GM06990 (cell line): ENCODE measurements around the gene PEX14.

Experiments
- DNase-seq: peaks from one replicate; pipeline ENCODE4 v3.0.0-alpha.2; 2011; ENCODE audit not compliant: insufficient read length; ENCODE audit errors: extremely low read depth
- H3K27me3 ChIP-seq: replicated peaks from 2 replicates; pipeline ENCODE4 v1.6.0; 2011; ENCODE audit warnings: low read length; ENCODE audit not compliant: control insufficient read depth, insufficient read depth
- H3K36me3 ChIP-seq: 2 replicates; pipeline ENCODE4 v1.5.1; 2011; ENCODE audit warnings: low read length; ENCODE audit not compliant: control insufficient read depth, insufficient read depth
- H3K4me3 ChIP-seq: replicated peaks from 2 replicates; pipeline ENCODE4 v1.5.1; 2011; ENCODE audit warnings: low read depth, mild to moderate bottlenecking, control low read depth, low read length
- CTCF ChIP-seq: IDR thresholded peaks from 2 replicates; pipeline ENCODE4 v1.5.1; 2011; ENCODE audit warnings: low read length, control low read depth, mild to moderate bottlenecking, inconsistent platforms; ENCODE audit not compliant: insufficient read depth, poor library complexity, severe bottlenecking

Gene PEX14

GRCh38 chr1:10653370-10654125 is 178.8 kb downstream of the PEX14 start:
- no peaks in the 10 kb centered on the region for H3K27me3 ChIP-seq

GRCh38 chr1:10655002-10655401 is 180.3 kb downstream of the PEX14 start:
- TF ChIP-seq CTCF = no peak
- peaks cover 1% of the 10 kb centered on the region for H3K36me3 ChIP-seq
- H3K27me3 ChIP-seq = no peaks in the 10 kb centered on the region
- H3K4me3 ChIP-seq = no peak overlapping the region
- DNase-seq = no peak

More at GRCh38 chr1:10653370-10654125, 178.8 kb downstream of the PEX14 start:
- DNase-seq = no peak
- TF ChIP-seq CTCF = no peak
- no peaks in the 10 kb centered on the region; the same call in 1 of the 2 replicates for H3K36me3 ChIP-seq
- no peak overlapping the region for H3K4me3 ChIP-seq

- no peak overlapping the region for H3K4me3 ChIP-seq
- DNase-seq = no peak
- TF ChIP-seq CTCF = no peak
- H3K27me3 ChIP-seq = no peaks in the 10 kb centered on the region
- peaks cover 1% of the 10 kb centered on the region for H3K36me3 ChIP-seq
Measured at GRCh38 chr1:10656431-10656830, 181.7 kb downstream of the PEX14 start.

- H3K36me3 ChIP-seq = peaks cover 1% of the 10 kb centered on the region
- no peak for DNase-seq
- H3K27me3 ChIP-seq = no peaks in the 10 kb centered on the region
- no peak overlapping the region for H3K4me3 ChIP-seq
- TF ChIP-seq CTCF = no peak
Measured at GRCh38 chr1:10657088-10657847, 182.5 kb downstream of the PEX14 start.

- Histone ChIP-seq H3K4me3 (no peak overlapping the region), H3K36me3 (peaks cover 1% of the 10 kb centered on the region), H3K27me3 (no peaks in the 10 kb centered on the region)
- DNase-seq = no peak
- TF ChIP-seq CTCF = no peak
Measured at GRCh38 chr1:10658396-10659066, 183.8 kb downstream of the PEX14 start.
